Neural cell (in vitro differentiated cells): ENCODE results near the gene RIPK1. TPM values are rescaled to one million over a fixed set of nuclear protein-coding genes. Genes with fewer than 3 reads are reported as not detected.
"Not testable (repeated sequence)": the region's sequence is repeated elsewhere in the genome, so short reads cannot be mapped to it uniquely, and the experiment has no call there.

Experiments used
- H2AFZ ChIP-seq: fragments of 200-600, 300-800 bp; sonication (generic), shearing (Covaris generic); 2 replicates; pipeline ENCODE4 v1.6.0; 2014; ENCODE audit warnings: low read depth, mild to moderate bottlenecking, antibody characterized with exemption, low read length, moderate library complexity
- H3F3A ChIP-seq: fragments of 200-600 bp; shearing (Covaris generic); 2 replicates; pipeline ENCODE4 v1.6.1; 2016; ENCODE audit warnings: mild to moderate bottlenecking, moderate library complexity, mixed read lengths, antibody characterized with exemption, low read length; ENCODE audit not compliant: insufficient read depth, poor library complexity, severe bottlenecking
- H3K27ac ChIP-seq: fragments of 200-600, 300-800 bp; sonication (generic), shearing (Covaris generic); 2 replicates; pipeline ENCODE4 v1.5.1; 2014; ENCODE audit warnings: mild to moderate bottlenecking, low read length, moderate library complexity
- H3K27me3 ChIP-seq: fragments of 300-800, 200-600 bp; sonication (generic), shearing (Covaris generic); 2 replicates; pipeline ENCODE4 v1.6.0; 2014; ENCODE audit warnings: mild to moderate bottlenecking, low read depth, low read length, moderate library complexity; ENCODE audit not compliant: insufficient read depth
- H3K36me3 ChIP-seq: fragments of 300-800, 200-600 bp; sonication (generic), shearing (Covaris generic); 2 replicates; pipeline ENCODE4 v1.5.1; 2014; ENCODE audit warnings: mild to moderate bottlenecking, antibody characterized with exemption, low read length, moderate library complexity; ENCODE audit not compliant: insufficient read depth
- H3K4me2 ChIP-seq: fragments of 300-800, 200-600 bp; sonication (generic), shearing (Covaris generic); 2 replicates; pipeline ENCODE4 v1.6.0; 2014; ENCODE audit warnings: mild to moderate bottlenecking, low read length
- H3K4me3 ChIP-seq: fragments of 300-800, 200-600 bp; sonication (generic), shearing (Covaris generic); 2 replicates; pipeline ENCODE4 v1.5.1; 2014; ENCODE audit warnings: mild to moderate bottlenecking, low read length, moderate library complexity
- H3K79me2 ChIP-seq: fragments of 200-600 bp; shearing (Covaris generic); replicated peaks from 2 replicates; pipeline ENCODE4 v1.6.0; 2014; ENCODE audit warnings: mild to moderate bottlenecking, low read length, moderate library complexity; ENCODE audit not compliant: insufficient read depth
- H3K9ac ChIP-seq: fragments of 300-800, 200-600 bp; sonication (generic), shearing (Covaris generic); 2 replicates; pipeline ENCODE4 v1.6.1; 2016; ENCODE audit warnings: mild to moderate bottlenecking, low read length, mixed read lengths
- H3K9me2 ChIP-seq: fragments of 200-600 bp; shearing (Covaris generic); 2 replicates; pipeline ENCODE4 v1.6.1; 2016; ENCODE audit warnings: mild to moderate bottlenecking, low read length, mixed read lengths; ENCODE audit not compliant: insufficient read depth
- H3K9me3 ChIP-seq: fragments of 200-600, 300-800 bp; sonication (generic), shearing (Covaris generic); 2 replicates; pipeline ENCODE4 v1.6.1; 2016; ENCODE audit warnings: mild to moderate bottlenecking, mixed run types, low read length, moderate library complexity, mixed read lengths
- H4K20me1 ChIP-seq: fragments of 200-600 bp; shearing (Covaris generic); 2 replicates; pipeline ENCODE4 v1.6.1; 2016; ENCODE audit warnings: mild to moderate bottlenecking, mixed run types; ENCODE audit not compliant: insufficient read depth
- EP300 ChIP-seq: fragments of 450-650 bp; conservative IDR thresholded peaks from 2 replicates; pipeline ENCODE4 v1.6.1; 2014; ENCODE audit warnings: antibody characterized with exemption, mild to moderate bottlenecking, moderate library complexity; ENCODE audit not compliant: poor library complexity, severe bottlenecking
- EZH2 ChIP-seq: fragments of 200-600, 300-800 bp; shearing (Covaris generic), sonication (generic); IDR thresholded peaks from 2 replicates; pipeline ENCODE4 v1.6.1; 2014; ENCODE audit warnings: antibody characterized with exemption, low read length, borderline replicate concordance, mild to moderate bottlenecking; ENCODE audit not compliant: insufficient read depth, poor library complexity, severe bottlenecking
- MXI1 ChIP-seq: fragments of 450-650 bp; conservative IDR thresholded peaks from 2 replicates; pipeline ENCODE4 v1.6.1; 2014; ENCODE audit warnings: antibody characterized with exemption, mild to moderate bottlenecking; ENCODE audit not compliant: poor library complexity, severe bottlenecking
- POLR2AphosphoS5 ChIP-seq: IDR thresholded peaks from 2 replicates; pipeline ENCODE4 v1.6.1; 2012
- RAD21 ChIP-seq: fragments of 450-650 bp; conservative IDR thresholded peaks from 2 replicates; pipeline ENCODE4 v1.6.1; 2014; ENCODE audit warnings: antibody characterized with exemption, mild to moderate bottlenecking, moderate library complexity
- SMC3 ChIP-seq: fragments of 450-650 bp; conservative IDR thresholded peaks from 2 replicates; pipeline ENCODE4 v1.6.1; 2014; ENCODE audit warnings: antibody characterized with exemption, mild to moderate bottlenecking, moderate library complexity; ENCODE audit not compliant: poor library complexity
- TAF1 ChIP-seq: IDR thresholded peaks from 2 replicates; pipeline ENCODE4 v1.6.1; 2012; ENCODE audit warnings: low read depth
- polyA plus RNA-seq: library from polyadenylated mRNA; depleted of rRNA; stranded (reverse); fragments of >200 nt; gene quantifications from 2 replicates; pipeline ENCODE4 v1.2.3, GENCODE V29; 2014
- TF ChIP-seq, protein P1 (sequence below): IDR thresholded peaks from 2 replicates; pipeline ENCODE4 v1.6.1; 2012; ENCODE audit warnings: borderline replicate concordance
- TF ChIP-seq, protein P2 (sequence below): fragments of 450-650 bp; IDR thresholded peaks from 2 replicates; pipeline ENCODE4 v1.5.1; 2014; ENCODE audit warnings: antibody characterized with exemption, mild to moderate bottlenecking, moderate library complexity; ENCODE audit not compliant: poor library complexity, severe bottlenecking

RIPK1 gene
- polyA plus RNA-seq, 1 donor from 2014 or later = 8.5 TPM

DNA sequence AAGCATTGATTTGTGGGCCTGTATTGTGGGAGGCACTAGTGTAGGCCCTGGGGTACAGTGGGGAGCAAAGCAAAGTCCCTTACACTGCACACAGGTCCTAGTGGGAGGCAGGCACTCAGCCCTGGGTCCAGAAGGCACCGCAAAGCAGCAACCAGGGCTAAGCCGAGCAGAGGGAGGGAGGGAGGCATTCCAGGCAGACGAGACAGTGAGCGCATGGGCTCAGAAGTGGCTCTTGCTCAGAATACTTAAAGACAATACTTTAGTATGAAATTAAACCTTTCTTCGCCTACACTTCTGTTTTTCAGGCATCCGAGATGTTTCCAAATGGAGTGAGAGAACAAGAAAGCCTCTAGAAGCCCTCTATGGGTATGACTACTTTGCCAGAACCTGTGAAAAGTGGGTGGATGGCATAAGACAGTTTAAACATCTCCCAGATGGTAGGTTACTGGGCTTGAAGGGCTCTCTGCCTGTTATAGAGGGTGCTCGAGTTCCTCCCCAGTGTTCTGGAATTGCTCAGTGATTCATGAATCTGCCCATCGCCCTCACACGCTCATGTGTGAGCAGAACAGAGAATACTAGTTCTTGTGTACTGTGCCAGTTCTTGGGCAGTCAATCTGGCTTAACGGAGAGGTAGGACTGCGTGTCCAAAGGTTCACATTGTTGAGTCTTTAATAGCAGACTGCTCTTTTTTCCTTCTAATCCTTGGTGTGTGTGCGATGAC is 68.9 kb downstream of the RIPK1 start:
- Histone ChIP-seq H2AFZ (no peak overlapping the region), H3K27ac (no peak overlapping the region), H3K9me2 (no peaks in the 10 kb centered on the region)

GRCh38 chr6:3137873-3138272 is 69.6 kb downstream of the RIPK1 start:
- not testable (repeated sequence) for H3K79me2 ChIP-seq, H3K9me2 ChIP-seq, H3K27ac ChIP-seq, H3K36me3 ChIP-seq, H4K20me1 ChIP-seq, H3K9ac ChIP-seq, H3K27me3 ChIP-seq, H3F3A ChIP-seq, H3K4me2 ChIP-seq, H2AFZ ChIP-seq, H3K4me3 ChIP-seq, H3K9me3 ChIP-seq

More for the DNA sequence above, 68.9 kb downstream of the RIPK1 start:
- Histone ChIP-seq H3K9me3 (no peaks in the 10 kb centered on the region), H3K4me3 (no peak overlapping the region), H3K9ac (no peak overlapping the region), H3K79me2 (no peaks in the 10 kb centered on the region), H3F3A (no peaks in the 10 kb centered on the region), H3K4me2 (no peak overlapping the region), H3K36me3 (no peaks in the 10 kb centered on the region), H3K27me3 (no peaks in the 10 kb centered on the region), H4K20me1 (no peaks in the 10 kb centered on the region)
- TF ChIP-seq POLR2AphosphoS5 (no peak), TAF1 (no peak), SMC3 (no peak), EZH2 (no peak), EP300 (no peak), RAD21 (no peak), MXI1 (no peak)
- TF ChIP-seq, protein P1, sequence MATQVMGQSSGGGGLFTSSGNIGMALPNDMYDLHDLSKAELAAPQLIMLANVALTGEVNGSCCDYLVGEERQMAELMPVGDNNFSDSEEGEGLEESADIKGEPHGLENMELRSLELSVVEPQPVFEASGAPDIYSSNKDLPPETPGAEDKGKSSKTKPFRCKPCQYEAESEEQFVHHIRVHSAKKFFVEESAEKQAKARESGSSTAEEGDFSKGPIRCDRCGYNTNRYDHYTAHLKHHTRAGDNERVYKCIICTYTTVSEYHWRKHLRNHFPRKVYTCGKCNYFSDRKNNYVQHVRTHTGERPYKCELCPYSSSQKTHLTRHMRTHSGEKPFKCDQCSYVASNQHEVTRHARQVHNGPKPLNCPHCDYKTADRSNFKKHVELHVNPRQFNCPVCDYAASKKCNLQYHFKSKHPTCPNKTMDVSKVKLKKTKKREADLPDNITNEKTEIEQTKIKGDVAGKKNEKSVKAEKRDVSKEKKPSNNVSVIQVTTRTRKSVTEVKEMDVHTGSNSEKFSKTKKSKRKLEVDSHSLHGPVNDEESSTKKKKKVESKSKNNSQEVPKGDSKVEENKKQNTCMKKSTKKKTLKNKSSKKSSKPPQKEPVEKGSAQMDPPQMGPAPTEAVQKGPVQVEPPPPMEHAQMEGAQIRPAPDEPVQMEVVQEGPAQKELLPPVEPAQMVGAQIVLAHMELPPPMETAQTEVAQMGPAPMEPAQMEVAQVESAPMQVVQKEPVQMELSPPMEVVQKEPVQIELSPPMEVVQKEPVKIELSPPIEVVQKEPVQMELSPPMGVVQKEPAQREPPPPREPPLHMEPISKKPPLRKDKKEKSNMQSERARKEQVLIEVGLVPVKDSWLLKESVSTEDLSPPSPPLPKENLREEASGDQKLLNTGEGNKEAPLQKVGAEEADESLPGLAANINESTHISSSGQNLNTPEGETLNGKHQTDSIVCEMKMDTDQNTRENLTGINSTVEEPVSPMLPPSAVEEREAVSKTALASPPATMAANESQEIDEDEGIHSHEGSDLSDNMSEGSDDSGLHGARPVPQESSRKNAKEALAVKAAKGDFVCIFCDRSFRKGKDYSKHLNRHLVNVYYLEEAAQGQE = no peak
- TF ChIP-seq, protein P2, sequence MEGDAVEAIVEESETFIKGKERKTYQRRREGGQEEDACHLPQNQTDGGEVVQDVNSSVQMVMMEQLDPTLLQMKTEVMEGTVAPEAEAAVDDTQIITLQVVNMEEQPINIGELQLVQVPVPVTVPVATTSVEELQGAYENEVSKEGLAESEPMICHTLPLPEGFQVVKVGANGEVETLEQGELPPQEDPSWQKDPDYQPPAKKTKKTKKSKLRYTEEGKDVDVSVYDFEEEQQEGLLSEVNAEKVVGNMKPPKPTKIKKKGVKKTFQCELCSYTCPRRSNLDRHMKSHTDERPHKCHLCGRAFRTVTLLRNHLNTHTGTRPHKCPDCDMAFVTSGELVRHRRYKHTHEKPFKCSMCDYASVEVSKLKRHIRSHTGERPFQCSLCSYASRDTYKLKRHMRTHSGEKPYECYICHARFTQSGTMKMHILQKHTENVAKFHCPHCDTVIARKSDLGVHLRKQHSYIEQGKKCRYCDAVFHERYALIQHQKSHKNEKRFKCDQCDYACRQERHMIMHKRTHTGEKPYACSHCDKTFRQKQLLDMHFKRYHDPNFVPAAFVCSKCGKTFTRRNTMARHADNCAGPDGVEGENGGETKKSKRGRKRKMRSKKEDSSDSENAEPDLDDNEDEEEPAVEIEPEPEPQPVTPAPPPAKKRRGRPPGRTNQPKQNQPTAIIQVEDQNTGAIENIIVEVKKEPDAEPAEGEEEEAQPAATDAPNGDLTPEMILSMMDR = no peak

DNA sequence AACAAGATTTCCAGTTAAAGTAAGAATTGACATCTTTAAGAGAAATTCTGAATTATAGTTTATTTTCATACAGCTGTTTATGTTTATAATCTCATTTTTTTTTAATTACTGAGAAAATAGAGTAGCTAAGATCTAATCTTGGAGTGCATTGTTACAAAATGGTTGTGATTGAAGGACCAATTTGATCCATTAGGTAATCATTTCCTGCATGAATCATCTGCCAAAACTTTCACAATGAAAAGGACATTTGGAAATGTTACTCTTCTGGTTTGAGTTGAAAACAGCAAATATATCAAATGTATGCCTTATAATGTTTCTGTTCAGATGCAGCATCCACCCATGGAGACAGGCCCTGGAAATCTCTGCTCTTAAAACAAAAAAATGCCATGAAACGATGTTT is 70.0 kb downstream of the RIPK1 start:
- H3K9ac ChIP-seq = no peak overlapping the region
- no peaks in the 10 kb centered on the region for H3K9me2 ChIP-seq
- no peak overlapping the region for H3K4me3 ChIP-seq
- H3K4me2 ChIP-seq = no peak overlapping the region
- no peaks in the 10 kb centered on the region for H3F3A ChIP-seq
- H3K27ac ChIP-seq = no peak overlapping the region
- H3K36me3 ChIP-seq = no peaks in the 10 kb centered on the region
- no peaks in the 10 kb centered on the region for H3K27me3 ChIP-seq
- TF ChIP-seq POLR2AphosphoS5 (no peak), EP300 (no peak), RAD21 (no peak), MXI1 (no peak), TAF1 (no peak), EZH2 (no peak), SMC3 (no peak)
- TF ChIP-seq, protein P2 = no peak
- TF ChIP-seq, protein P1 = no peak
- no peaks in the 10 kb centered on the region for H3K9me3 ChIP-seq
- H2AFZ ChIP-seq = no peak overlapping the region
- no peaks in the 10 kb centered on the region for H4K20me1 ChIP-seq
- no peaks in the 10 kb centered on the region for H3K79me2 ChIP-seq
